ENCODE data around the gene ARMC9.
"Not testable (repeated sequence)": the region's sequence is repeated elsewhere in the genome, so short reads cannot be mapped to it uniquely, and the experiment has no call there.

ARMC9 gene

DNA sequence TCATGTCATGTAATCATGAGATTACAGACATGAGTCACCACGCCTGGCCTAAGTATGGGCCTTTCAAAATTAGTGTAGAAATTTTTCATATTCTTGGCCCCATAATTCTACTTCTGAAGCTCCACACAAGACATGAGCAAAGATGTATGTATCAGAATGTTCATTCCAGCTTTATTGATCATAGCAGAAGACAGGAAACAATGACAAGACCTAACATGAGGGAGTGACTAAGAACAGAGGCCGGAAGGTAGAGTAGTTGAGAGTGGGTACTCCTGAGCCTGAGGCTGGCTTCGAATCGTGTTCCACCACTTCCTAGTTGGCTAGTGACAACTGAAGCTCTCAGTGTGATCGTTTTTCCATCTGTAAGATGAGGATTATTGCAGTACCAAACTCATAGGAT, 89.3 kb downstream of the ARMC9 start:
- DNase-seq, result no peak

- DNase-seq, result no peak
Measured at GRCh38 chr2:231288590-231288989, 90.2 kb downstream of the ARMC9 start.

DNA sequence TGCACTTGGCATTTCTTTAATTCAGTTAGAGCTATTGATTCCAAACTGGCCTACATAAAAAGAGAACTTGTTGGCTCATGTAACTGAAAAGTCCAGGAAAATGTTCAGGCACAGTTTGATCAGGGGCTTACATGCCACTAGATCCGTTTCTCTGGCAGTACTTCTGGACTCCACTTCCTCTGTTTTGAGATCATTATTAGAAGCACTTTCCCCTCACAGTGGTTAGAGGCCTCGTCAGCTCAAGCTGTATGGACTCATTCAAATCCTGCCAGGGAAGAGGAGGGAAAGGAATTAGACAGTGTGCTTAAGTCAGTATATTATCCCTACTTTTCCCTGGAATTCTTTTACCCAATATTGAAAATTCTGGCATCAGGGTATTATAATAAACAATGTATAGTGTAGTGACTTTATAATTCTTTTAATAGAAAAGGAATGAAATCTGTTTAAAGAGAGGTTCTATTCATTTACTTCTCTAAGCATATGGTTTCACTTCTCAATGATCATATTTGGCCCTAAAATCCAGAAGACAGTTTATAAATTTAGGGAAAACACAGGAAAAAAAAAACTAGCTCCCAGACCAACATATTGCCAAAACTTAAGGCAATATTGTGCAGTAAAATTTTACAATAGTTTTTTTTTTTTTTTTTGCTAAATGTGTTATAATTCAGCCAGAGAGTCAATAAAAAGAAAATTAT, 92.0 kb downstream of the ARMC9 start:
- no peak for DNase-seq

GRCh38 chr2:231292472-231293134, 94.2 kb downstream of the ARMC9 start:
- DNase-seq, result no peak

GRCh38 chr2:231293163-231293562, 94.7 kb downstream of the ARMC9 start:
- DNase-seq, result no peak

DNA sequence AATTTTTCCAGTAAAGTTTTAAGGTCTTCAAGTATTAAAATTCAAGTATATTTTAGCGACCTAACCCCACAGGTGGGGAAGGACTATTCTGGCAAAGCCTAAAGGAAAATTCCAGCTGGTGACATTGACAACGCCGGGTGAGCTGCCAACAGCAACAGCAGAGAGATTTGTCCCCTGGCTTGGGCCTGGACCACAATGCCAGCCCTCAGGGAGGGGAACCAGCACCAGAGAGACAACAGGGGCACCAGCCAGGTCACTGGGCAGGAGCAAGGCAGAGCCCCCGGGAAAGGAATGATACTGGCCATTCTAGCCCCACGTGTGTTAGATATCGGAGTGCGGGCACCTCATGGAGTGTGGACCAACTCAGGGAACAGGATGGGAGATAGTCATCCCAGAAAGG, 95.7 kb downstream of the ARMC9 start:
- DNase-seq, result no peak

DNA sequence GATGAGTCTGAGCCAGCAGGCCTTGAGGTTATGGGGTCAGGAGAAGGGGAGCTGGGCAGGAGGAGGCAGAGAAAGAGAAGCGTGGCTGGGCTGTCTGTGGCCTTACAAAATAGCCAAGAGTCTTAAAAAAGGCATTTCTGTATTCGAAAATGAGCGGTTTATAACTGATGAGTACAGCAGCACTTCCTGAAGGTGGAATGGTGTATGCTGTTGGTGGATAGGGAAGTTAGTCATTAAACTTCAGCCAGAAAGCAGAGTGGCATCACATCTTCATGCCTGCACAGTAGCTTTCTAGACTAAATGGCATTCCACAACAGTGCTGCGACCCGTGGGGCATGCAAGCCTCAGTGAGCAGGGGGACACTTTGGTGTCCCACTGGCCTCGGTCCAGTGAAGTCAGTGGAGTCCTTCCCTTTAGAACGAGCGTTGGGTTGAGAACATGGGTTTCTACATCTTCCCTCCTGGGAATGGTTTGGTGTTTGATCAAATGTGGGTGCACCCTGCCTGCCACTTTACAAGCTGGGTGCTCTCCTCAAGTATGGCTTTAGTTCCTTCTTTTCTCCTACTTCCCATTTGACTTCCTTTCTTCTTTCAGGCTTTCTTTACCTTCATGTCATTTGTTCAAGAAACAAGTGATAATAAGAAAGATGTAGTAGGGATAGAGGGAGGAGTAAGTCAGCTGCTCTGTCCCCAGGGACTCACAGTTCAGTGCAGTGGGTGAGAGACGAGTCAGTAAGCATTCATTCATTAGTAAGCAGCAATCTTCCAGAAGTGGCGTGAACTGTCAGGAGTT, 96.3 kb downstream of the ARMC9 start:
- DNase-seq, result peak; percentile 34

GRCh38 chr2:231295363-231295655, 96.9 kb downstream of the ARMC9 start:
- DNase-seq, result no peak

DNA sequence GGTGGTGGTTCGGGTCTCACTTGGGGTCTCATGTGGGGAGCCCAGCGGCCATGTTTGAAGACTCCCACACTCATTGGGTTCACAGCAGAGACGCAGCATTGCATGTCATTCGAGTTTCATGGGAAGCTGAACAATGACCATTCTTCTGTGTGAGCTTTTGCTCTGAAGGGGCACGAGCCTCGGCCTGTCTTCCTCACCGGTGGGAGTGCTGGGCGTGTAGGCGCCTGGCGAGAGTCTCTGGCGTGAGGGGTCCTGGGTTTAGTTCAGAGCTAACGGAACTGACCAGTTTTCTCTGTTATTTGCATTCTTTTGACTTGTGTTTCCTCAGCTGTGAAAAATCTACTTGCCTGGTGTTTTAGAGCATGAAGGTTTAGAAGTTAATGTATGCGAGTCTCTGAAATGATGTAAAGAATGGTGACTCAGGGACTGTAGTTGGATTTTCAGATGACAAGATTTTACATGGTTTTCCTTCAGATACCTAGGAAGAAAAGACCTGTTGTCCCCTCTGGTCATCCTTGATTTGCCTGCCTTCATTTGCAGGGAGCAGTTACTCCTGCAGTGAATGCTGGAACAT, 98.1 kb downstream of the ARMC9 start:
- DNase-seq, result no peak

DNA sequence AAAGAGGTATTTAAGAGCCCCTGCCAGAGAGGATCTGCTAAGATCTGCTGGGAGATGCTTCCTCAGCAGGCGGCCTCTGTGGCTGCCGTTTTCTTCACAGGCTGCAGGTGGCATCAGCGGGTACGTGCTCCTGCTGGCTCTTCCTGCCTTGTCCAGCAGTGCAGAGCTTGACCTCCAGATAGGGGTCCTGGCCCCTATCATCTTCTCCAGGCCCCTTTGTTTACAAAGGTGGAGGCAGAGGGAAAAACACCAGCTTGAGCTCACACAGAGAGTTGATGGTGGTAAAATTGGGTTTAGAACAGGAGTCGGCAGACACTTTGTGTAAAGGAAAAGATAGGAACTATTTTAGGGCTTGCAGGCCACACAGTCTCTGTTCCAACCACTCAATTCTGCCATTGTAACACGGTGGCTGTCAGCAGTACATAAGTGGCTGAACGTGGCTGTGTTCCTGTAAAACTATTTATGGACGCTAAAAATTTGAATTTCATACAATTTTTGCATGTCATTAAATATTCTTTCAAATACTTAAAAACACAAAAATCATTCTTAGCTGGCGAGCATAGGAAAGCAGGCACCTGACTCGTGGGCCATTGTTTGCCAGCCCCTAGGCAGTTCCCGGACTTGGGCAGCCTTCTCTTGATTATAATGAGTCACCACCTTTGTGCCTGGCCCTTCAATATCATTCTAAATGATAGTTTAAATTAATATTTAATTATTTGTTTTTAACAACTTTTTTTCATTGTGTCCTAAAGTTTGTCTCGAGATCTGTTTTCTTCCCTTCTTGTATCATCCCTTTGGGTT, 98.9 kb downstream of the ARMC9 start:
- DNase-seq, result peak; percentile 45

DNA sequence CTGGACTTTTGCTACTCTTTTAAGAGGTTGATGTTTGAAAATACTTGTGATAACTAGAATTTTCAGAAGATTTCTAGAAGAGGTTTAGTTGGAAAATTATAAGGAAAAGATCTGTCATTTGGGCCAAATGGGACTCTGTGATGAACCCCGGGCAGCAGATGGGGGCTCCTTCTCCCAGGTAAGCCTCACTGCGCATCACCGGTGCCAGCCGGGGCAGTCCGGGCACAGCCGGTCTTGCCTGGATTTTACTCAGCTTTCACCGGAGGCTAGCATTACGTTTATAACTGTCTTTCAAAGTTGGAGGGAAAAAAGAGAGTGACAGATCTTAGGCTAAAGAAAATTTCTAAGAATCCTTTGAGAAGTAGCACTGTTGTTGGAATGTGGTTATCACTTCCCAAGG, 99.7 kb downstream of the ARMC9 start:
- no peak for DNase-seq

GRCh38 chr2:231299267-231299666, 100.8 kb downstream of the ARMC9 start:
- DNase-seq, result no peak

- DNase-seq, result peak; percentile 53
Measured at GRCh38 chr2:231300020-231300721, 101.7 kb downstream of the ARMC9 start.

DNA sequence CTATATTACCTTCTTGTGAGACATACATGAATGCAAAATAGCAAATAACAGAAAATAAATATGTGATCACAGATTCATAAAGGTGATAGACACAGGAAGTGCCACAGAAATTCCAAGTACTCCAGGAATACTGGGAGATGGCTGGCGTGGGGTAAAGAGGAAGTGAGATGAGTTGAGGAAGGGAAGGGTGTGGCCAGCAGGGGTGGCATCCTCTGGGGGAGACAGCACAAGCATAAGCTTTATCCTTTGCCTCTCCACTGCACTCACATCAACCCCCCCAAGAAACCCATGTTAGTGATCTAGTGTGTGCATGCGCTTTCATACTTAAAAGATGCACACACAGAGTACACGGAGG, 102.3 kb downstream of the ARMC9 start:
- DNase-seq, result no peak

DNA sequence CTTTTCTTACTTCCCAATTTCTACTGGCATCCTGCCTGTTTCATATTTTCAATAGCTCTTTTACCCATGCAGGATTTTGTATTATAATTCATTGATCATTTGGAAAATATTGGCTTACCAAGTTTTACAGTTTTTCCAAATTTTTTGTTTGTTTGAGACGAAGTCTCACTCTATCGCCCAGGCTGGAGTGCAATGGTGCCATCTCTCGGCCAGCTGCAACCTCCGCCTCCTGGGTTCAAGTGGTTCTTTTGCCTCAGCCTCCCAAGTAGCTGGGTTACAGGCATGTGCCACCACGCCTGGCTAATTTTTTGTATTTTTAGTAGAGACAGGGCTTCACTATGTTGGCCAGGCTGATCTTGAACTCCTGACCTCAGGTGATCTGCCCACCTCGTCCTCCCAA, 105.8 kb downstream of the ARMC9 start:
- DNase-seq, result not testable (repeated sequence)

DNA sequence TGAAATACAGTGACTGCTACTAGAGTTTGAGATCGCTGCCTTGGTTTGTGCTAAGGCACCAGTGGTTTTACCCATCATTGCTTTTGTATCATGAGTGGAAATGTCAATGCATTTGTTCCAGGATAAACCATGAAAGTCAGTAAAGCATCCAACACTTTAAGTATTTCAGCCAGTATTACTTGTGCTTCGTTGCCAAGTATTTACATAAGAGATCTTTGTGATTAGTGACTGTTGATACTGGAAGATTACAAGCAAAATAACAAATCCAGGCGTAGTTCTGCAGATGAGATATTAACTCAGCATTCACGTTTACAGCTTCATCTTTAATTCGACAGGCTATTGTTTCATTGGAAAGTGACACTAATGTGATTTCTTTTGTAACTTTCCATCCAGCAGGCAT, 106.8 kb downstream of the ARMC9 start:
- DNase-seq, result no peak

GRCh38 chr2:231306791-231307393, 108.5 kb downstream of the ARMC9 start:
- no peak for DNase-seq

DNA sequence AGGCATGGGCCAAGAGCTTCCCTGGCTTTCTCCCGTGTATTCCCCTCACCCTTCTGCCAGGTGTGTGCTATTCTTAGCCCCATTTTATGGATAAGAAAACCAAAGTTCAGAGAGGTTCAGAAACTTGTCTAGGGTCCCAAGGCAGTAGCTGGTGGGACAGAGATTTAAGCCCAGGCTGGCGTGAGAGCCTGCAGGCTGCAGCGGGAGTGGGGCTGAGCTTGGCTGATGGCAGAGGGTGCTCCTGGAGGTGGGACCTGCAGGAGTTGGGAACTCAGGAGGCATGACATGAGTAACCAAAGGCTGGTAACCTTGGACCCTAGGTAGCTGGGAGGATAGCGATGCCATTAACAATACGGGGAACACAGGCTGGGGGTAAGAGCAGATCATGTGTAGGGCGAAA, 109.8 kb downstream of the ARMC9 start:
- no peak for DNase-seq

GRCh38 chr2:231308631-231309428, 110.4 kb downstream of the ARMC9 start:
- peak; percentile 38 for DNase-seq

GRCh38 chr2:231312066-231312465, 113.6 kb downstream of the ARMC9 start:
- DNase-seq, result no peak

DNA sequence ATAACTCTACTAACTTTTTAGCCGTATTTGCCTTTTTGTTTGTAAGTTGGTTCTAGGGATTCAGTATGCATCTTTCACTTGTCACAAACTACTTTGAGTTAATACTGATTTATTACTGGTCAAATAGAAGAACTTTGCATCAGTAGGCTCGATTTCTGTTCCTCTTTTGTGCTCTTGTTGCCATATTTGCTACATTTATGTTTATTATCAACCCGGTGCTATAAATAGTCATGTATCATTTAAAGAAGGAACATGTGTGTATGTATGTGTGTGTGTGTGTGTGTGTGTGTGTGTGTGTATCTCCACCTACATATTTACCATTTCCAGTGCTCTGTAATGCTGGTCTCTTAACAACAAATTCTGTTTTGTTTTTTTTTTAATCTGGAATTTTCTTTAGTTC, 117.5 kb downstream of the ARMC9 start:
- DNase-seq, result no peak
